Muscle of leg (tissue), 11 donors: ENCODE results near the gene ALX4. TPM values are rescaled to one million over a fixed set of nuclear protein-coding genes. Genes with fewer than 3 reads are reported as not detected.

Experiments used
- DNase-seq: peaks from one replicate; pipeline ENCODE4 v3.0.0; 2013
- H3K27ac ChIP-seq: one replicate; pipeline ENCODE4 v1.5.1; 2013; ENCODE audit warnings: mild to moderate bottlenecking, low read length, control low read depth
- H3K27me3 ChIP-seq: one replicate; pipeline ENCODE4 v1.6.1; 2013; ENCODE audit warnings: low read length; ENCODE audit not compliant: control insufficient read depth, insufficient read depth
- H3K36me3 ChIP-seq: one replicate; pipeline ENCODE4 v1.6.1; 2013; ENCODE audit warnings: low read length; ENCODE audit not compliant: control insufficient read depth, insufficient read depth
- H3K4me1 ChIP-seq: one replicate; pipeline ENCODE4 v1.6.1; 2013; ENCODE audit warnings: low read length; ENCODE audit not compliant: control insufficient read depth, insufficient read depth
- H3K4me3 ChIP-seq: one replicate; pipeline ENCODE4 v1.5.1; 2013; ENCODE audit warnings: low read length, control low read depth
- H3K9me3 ChIP-seq: replicated peaks from 2 replicates; pipeline ENCODE4 v1.6.1; 2013; ENCODE audit warnings: low read depth, low read length; ENCODE audit not compliant: control insufficient read depth
- WGBS: methylation state at CpG from one replicate; pipeline ENCODE4 v1.1.5; 2013; ENCODE audit warnings: missing lambda C conversion rate; ENCODE audit not compliant: insufficient coverage; 5-methylcytosine and 5-hydroxymethylcytosine counted together
- polyA plus RNA-seq, 8 donors: library from polyadenylated mRNA; unstranded; fragments of 120-200 nt; gene quantifications; one replicate each; pipeline versions ENCODE4 v1.2.1 to v1.2.3, GENCODE V29; 2013; ENCODE audit warnings: inconsistent platforms in 1 of 8, low replicate concordance in 1 of 8; ENCODE audit not compliant: insufficient read length in 8 of 8, insufficient read depth in 1 of 8
- total RNA-seq: library from RNA; stranded (reverse); fragments of 120-200 nt; gene quantifications from one replicate; pipeline ENCODE4 v1.2.4, GENCODE V29; 2013

Gene ALX4
- total and polyA plus RNA-seq, 9 donors, result 0.96 to 6.7 (median 3.7) TPM

- peak; percentile 42 for DNase-seq
- Histone ChIP-seq H3K36me3 (no peaks in the 10 kb centered on the region), H3K27me3 (peaks cover 95% of the 10 kb centered on the region), H3K27ac (no peak overlapping the region), H3K9me3 (no peaks in the 10 kb centered on the region), H3K4me3 (no peak overlapping the region), H3K4me1 (peaks cover 46% of the 10 kb centered on the region)
- WGBS, result 13% methylated on average over 11 of the region's 15 CpGs
Measured at GRCh38 chr11:44319170-44319551, 9.2 kb upstream of the ALX4 start.

- Histone ChIP-seq H3K27ac (no peak overlapping the region), H3K36me3 (no peaks in the 10 kb centered on the region), H3K4me1 (peaks cover 47% of the 10 kb centered on the region), H3K27me3 (peaks cover 95% of the 10 kb centered on the region), H3K4me3 (no peak overlapping the region), H3K9me3 (no peaks in the 10 kb centered on the region)
- no peak for DNase-seq
- 38% methylated on average over 1 of the region's 2 CpGs for WGBS
Measured at GRCh38 chr11:44318369-44318768, 8.4 kb upstream of the ALX4 start.

DNA sequence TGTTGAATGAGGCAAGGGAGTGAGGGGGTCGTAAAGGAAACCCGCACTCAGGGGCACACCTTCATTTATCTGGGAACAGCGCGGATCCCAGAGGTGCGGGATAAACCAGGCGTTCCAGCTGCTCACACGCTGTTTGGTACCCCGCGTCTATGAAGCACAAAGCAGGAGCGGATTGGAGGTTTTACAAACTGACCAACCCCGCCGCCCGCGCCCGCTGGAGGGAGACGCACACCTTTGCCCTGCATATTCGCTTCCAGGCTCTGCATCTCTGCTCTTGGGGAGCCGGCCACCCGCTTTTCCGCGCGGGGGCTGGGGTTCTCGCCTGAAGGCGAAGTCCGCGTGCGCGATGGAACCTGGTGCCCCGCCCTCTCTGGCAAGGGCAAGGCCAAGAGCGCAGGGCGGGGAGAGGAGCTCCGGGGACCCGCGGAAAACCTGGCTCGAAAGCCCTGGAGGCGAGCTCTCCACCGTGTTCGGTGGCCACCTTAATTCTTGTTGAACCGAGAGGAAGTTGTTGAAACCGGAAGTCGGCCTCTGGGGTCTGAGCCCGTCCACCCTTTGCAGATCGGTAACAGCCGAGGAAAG, 6.8 kb upstream of the ALX4 start:
- Histone ChIP-seq H3K27ac (no peak overlapping the region), H3K36me3 (no peaks in the 10 kb centered on the region), H3K27me3 (peaks cover 99% of the 10 kb centered on the region), H3K9me3 (no peaks in the 10 kb centered on the region), H3K4me3 (peak overlapping the region; percentile 44), H3K4me1 (peaks cover 45% of the 10 kb centered on the region)
- DNase-seq, result peak; percentile 61
- 2% methylated on average over 37 of the region's 44 CpGs for WGBS

DNA sequence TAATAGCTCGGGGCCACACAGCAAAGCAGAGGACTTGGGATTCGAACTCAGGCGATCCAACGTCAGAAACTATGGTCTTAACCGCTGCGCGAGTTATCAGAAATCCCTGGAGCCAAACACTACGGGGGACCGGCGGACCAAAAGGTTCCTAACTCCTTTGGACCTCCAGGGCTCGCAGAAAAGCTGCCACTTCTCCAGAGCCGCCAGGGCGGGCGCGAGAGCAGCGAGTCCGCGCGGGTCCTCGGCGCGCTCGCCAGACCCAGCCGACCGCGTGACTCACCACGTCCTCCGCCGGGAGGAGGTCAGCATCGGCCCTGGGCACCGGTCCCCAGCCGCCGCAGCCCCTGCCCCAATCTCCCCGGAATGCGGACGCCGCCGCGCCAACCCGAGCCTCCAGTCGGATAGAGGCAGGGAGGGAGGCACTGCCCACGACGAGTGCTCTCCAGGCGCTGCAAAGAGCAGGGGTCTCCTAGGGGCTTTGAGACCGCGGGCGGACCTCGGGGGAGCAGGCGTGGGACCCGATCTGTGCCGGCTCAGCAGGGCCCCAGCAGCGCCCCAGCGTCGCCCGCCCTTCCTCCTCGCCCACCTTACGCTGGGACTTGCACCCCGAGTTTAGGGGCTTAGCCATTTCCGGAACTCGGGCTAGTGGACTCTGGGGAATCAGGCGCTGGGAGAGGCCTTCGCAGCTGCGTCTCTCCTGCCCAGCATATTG, 6.2 kb upstream of the ALX4 start:
- peaks cover 46% of the 10 kb centered on the region for H3K4me1 ChIP-seq
- peak; percentile 60 for DNase-seq
- WGBS, result 1% methylated on average over 57 of the region's 63 CpGs
- no peaks in the 10 kb centered on the region for H3K9me3 ChIP-seq
- no peak overlapping the region for H3K27ac ChIP-seq
- H3K36me3 ChIP-seq, result no peaks in the 10 kb centered on the region
- H3K4me3 ChIP-seq, result peak overlapping the region; percentile 44
- H3K27me3 ChIP-seq, result peaks cover 100% of the 10 kb centered on the region

DNA sequence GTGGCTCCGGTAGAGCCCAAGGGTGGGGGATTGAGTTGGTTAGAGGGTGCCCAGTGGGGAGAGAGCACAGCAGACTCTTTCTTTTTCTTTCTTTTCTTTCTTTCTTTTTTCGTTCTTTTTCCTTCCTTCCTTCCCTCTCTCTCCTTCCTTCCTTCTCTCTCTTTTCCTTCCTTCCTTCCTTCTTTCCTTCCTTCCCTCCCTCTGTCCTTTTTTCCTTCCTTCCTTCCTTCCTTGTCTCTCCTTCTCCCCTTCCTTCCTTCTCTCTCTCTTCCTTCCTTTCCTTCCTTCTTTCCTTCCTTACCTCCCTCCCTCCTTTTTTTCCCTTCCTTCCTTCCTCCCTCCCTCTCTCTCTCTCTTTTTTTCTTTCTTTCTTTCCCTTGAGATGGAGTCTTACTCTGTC, 4.8 kb upstream of the ALX4 start:
- H3K27ac ChIP-seq, result no peak overlapping the region
- WGBS, result 53% methylated on average over 1 of the region's 2 CpGs
- H3K36me3 ChIP-seq, result no peaks in the 10 kb centered on the region
- H3K4me3 ChIP-seq, result no peak overlapping the region
- H3K27me3 ChIP-seq, result peaks cover 100% of the 10 kb centered on the region
- no peak for DNase-seq
- H3K4me1 ChIP-seq, result peaks cover 49% of the 10 kb centered on the region
- no peaks in the 10 kb centered on the region for H3K9me3 ChIP-seq

GRCh38 chr11:44313761-44314489, 4.0 kb upstream of the ALX4 start:
- no peak overlapping the region for H3K27ac ChIP-seq
- 30% methylated on average over 3 of the region's 9 CpGs for WGBS
- peak; percentile 73 for DNase-seq
- H3K4me3 ChIP-seq, result no peak overlapping the region
- H3K9me3 ChIP-seq, result no peaks in the 10 kb centered on the region
- H3K4me1 ChIP-seq, result peaks cover 46% of the 10 kb centered on the region
- H3K36me3 ChIP-seq, result no peaks in the 10 kb centered on the region
- peaks cover 100% of the 10 kb centered on the region for H3K27me3 ChIP-seq

GRCh38 chr11:44312876-44313275, 2.9 kb upstream of the ALX4 start:
- H3K9me3 ChIP-seq, result no peaks in the 10 kb centered on the region
- WGBS, result no CpG with 5 or more reads among the region's 4 CpGs
- DNase-seq, result no peak
- peaks cover 47% of the 10 kb centered on the region for H3K4me1 ChIP-seq
- H3K36me3 ChIP-seq, result no peaks in the 10 kb centered on the region
- no peak overlapping the region for H3K27ac ChIP-seq
- peaks cover 100% of the 10 kb centered on the region for H3K27me3 ChIP-seq
- no peak overlapping the region for H3K4me3 ChIP-seq

DNA sequence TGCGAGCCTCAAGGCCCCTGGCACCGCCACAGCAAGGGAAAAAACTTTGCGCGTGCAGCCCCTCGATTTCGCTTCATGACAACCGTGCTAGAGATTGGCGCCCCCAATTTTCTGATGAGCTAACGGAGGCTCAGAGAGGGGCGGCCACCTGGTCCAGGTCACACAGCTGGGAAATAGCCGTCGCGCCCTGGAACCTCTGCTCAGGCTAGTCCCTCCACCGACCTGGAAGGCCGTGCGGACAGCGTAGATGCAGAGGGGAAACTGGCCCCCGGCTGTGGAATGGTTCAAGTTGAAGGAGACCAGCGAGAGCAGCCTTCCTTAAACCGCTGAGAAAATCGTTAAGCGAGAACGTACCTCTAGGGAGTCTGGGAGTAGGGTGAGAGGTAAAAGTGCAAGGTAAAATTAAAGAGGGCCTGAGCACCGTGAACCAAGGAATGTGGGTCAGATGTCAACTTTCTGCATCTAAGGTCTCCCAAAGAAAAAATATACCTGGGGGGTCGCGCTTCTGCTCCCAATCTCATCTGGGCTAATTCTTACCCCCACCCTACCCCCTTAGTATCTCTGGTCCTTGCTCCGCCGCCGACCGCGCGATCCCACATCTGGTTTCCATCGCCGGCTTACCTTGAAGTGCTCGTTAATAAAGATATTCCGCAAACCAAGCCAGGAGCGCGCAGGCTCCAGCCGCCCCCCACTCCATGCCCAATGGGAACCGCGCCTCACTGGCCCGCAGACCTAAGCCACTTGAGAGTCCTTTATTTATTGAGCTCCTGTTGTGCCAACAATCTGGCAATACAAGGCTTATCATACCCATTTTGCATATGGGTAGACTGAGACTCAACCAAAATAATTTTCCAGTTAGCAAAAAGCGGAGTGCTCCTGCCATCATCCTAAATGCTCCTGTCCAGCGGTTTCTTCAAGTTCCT, 1.7 kb upstream of the ALX4 start:
- no peak for DNase-seq
- WGBS, result 25% methylated on average over 39 of the region's 44 CpGs
- Histone ChIP-seq H3K4me3 (no peak overlapping the region), H3K27ac (peak overlapping the region; percentile 76), H3K27me3 (peaks cover 100% of the 10 kb centered on the region), H3K36me3 (no peaks in the 10 kb centered on the region), H3K9me3 (no peaks in the 10 kb centered on the region), H3K4me1 (peaks cover 36% of the 10 kb centered on the region)

GRCh38 chr11:44310463-44311272, 729 bp upstream of the ALX4 start:
- Histone ChIP-seq H3K4me3 (peak overlapping the region; percentile 17), H3K4me1 (peaks cover 34% of the 10 kb centered on the region), H3K9me3 (no peaks in the 10 kb centered on the region), H3K27ac (peak overlapping the region; percentile 76), H3K36me3 (no peaks in the 10 kb centered on the region), H3K27me3 (peaks cover 100% of the 10 kb centered on the region)
- peak; percentile 50 for DNase-seq
- 3% methylated on average over 34 of the region's 49 CpGs for WGBS
